ENCODE results near the gene ORC6. TPM values are rescaled to one million over a fixed set of nuclear protein-coding genes. Genes with fewer than 3 reads are reported as not detected.

Gene ORC6
- total RNA-seq, 3 donors from 2014 or later = 47.8 to 56.0 (median 50.1) TPM

DNA sequence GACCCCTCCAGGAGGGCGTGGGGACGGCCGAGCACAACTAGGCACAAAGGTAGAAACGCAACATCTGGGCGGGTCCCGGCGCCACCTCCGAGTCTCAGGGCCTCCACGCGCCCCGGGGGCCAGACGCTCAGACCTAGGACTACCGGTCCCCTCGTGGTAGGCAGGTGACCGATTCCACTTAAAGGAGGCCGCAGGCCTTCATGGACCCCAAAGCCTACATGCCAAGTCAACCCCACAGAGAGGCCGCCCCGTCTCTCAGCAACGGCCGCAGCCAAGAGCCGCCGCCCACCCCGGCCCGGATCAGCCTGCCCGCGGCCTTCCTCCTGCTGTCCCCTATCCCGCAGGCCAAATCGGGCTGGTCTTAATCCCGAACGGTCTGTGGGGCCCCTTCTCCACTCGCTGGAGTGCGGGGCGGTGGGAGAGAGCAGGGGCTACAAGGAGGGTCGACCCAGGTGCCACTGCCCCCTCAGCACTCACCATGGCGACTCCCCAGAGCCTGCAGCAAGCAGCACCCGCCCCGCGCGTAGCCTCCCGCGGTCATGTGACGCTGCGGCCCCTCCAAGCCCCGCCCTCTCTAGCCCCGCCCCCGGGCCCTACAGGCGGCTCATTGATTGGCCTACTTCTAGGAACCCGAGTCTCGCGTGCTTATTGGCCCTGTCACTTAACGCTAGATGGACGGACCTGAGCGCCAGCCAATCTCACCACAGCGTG lies 650 bp upstream of the ORC6 start, which contains the start of gene VPS35:
Gene VPS35, minus strand, starts transcription at position 525 of the 711 bp plus-strand sequence. Its CDS starts 45 bp downstream, at position 480.
- Mint-ChIP-seq H3K4me3 (no peak within 1 kb of the TSS), H3K4me1 (ENCODE audit: low read depth) (peaks cover 38% of the 10 kb centered on the region)
- peak; percentile 90 for ATAC-seq

DNA sequence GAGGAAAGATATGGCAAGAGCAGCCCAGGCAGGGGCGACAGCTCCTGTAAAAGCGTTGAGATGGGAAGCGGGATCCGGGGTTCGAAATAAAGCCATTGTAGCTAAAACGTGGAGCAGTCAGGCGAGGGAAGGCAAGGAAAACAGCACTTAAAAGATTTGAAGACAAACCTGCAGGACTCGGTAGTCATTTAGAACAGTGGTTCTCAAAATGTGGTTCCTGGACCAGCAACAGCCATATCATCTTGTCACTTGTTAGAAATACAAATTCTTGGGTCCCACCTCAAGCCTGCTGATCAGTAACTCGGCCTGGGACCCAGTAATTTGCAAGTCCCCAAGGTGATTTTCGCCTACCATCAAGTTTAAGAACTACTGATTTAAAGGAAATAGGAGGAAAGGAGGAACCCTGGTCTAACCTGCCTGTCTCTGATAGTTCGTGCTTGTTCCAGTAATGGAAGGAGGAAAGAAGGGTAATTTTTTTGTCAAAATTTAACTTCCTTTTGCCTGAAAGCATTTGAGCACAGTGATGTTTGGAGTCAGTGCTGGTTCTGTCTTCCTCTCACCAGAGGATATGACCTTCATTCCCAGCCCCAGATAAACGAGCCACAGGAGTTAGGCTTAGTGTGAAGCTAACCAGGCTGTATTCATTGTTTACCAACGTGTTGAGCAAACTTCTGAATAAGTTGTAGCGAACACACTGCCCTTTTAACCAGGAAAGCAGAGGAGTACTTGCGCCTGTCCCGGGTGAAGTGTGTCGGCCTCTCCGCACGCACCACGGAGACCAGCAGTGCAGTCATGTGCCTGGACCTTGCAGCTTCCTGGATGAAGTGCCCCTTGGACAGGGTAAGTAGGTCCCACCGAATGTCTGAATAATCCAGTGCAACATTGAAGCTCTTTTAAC lies 1.1 kb downstream of the ORC6 start:
- peaks cover 21% of the 10 kb centered on the region for H3K4me1 Mint-ChIP-seq (ENCODE audit: low read depth)
- H3K27me3 Mint-ChIP-seq (ENCODE audit: low read depth) = no peaks in the 10 kb centered on the region
- H3K36me3 Mint-ChIP-seq (ENCODE audit: insufficient read depth) = peaks cover 8% of the 10 kb centered on the region
- H3K4me3 Mint-ChIP-seq = no peak overlapping the region
- no peak for ATAC-seq
- DNase-seq = no peak
- H3K9me3 Mint-ChIP-seq = no peaks in the 10 kb centered on the region

More for the DNA sequence above, 650 bp upstream of the ORC6 start, which contains the start of gene VPS35:
- peak; percentile 100 for DNase-seq
- no peaks in the 10 kb centered on the region for H3K9me3 Mint-ChIP-seq
- peaks cover 1% of the 10 kb centered on the region for H3K36me3 Mint-ChIP-seq (ENCODE audit: insufficient read depth)
- no peaks in the 10 kb centered on the region for H3K27me3 Mint-ChIP-seq (ENCODE audit: low read depth)

DNA sequence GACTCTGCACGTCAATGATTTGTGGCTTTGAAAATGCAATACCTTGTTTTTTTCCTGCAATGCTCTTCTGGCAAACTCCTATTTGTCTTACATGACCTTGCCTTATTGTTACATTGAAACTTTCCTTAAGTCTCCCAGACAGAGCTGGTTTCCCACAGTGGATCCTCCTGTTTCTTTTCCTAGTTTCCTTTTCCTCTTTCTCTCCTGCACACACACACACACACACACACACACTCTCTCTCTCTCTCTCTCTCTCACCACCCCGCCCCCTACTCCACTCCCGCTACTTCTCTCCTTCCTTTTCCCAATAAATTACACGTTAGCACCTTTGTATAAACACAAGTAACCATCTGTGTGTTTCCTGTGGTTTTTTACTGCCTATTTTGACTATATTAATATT lies 2.3 kb downstream of the ORC6 start:
- Mint-ChIP-seq H3K9me3 (no peaks in the 10 kb centered on the region), H3K27me3 (ENCODE audit: low read depth) (no peaks in the 10 kb centered on the region), H3K36me3 (ENCODE audit: insufficient read depth) (peaks cover 13% of the 10 kb centered on the region), H3K4me1 (ENCODE audit: low read depth) (peaks cover 16% of the 10 kb centered on the region), H3K4me3 (no peak overlapping the region)
- DNase-seq = no peak
- no peak for ATAC-seq

DNA sequence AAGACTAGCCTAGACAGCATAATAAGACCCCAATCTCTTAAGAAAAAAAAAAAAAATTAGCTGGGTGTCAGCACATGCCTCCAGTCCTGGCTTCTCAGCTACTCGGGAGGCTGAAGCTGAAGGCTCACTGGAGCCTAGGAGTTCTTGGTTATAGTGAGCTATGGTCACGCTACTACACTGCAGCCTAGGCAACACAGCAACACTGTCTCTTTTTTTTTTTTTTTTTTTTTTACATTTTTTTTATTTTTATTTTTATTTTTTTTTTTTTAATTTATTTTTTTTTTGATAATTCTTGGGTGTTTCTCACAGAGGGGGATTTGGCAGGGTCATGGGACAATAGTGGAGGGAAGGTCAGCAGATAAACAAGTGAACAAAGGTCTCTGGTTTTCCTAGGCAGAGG lies 4.1 kb downstream of the ORC6 start:
- Mint-ChIP-seq H3K4me3 (no peak overlapping the region), H3K36me3 (ENCODE audit: insufficient read depth) (peaks cover 13% of the 10 kb centered on the region), H3K27me3 (ENCODE audit: low read depth) (no peaks in the 10 kb centered on the region), H3K9me3 (no peaks in the 10 kb centered on the region), H3K4me1 (ENCODE audit: low read depth) (no peaks in the 10 kb centered on the region)
- no peak for DNase-seq
- no peak for ATAC-seq

GRCh38 chr16:46695937-46696336 lies 6.5 kb downstream of the ORC6 start:
- Mint-ChIP-seq H3K27me3 (ENCODE audit: low read depth) (no peaks in the 10 kb centered on the region), H3K36me3 (ENCODE audit: insufficient read depth) (peaks cover 13% of the 10 kb centered on the region), H3K9me3 (no peaks in the 10 kb centered on the region), H3K4me1 (ENCODE audit: low read depth) (no peaks in the 10 kb centered on the region), H3K4me3 (no peak overlapping the region)
- no peak for DNase-seq
- ATAC-seq = no peak

GRCh38 chr16:46696957-46697356 lies 7.5 kb downstream of the ORC6 start:
- ATAC-seq = no peak
- Mint-ChIP-seq H3K9me3 (no peaks in the 10 kb centered on the region), H3K36me3 (ENCODE audit: insufficient read depth) (peaks cover 13% of the 10 kb centered on the region), H3K4me1 (ENCODE audit: low read depth) (no peaks in the 10 kb centered on the region), H3K4me3 (no peak overlapping the region), H3K27me3 (ENCODE audit: low read depth) (no peaks in the 10 kb centered on the region)
- DNase-seq = no peak

DNA sequence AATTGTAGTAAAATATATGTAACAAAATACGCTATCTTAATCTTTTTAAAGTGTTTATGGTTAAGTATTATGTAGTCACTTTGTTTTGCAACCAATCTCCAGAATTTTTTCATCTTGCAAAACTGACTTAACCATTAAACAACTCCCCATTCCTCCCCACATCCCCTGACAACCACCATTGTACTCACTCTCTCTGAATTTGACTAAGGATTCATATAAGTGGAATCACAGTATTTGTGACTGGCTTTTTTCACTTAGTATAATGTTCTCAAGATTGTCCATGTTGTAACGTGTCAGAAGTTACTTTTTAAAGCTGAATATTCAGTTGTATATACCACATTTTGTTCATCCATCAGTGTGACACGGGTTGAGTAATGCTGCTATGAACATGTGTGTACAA lies 10.6 kb downstream of the ORC6 start:
- H3K27me3 Mint-ChIP-seq (ENCODE audit: low read depth) = no peaks in the 10 kb centered on the region
- DNase-seq (no peak), ATAC-seq (no peak)
- no peak overlapping the region for H3K4me3 Mint-ChIP-seq
- H3K36me3 Mint-ChIP-seq (ENCODE audit: insufficient read depth) = peaks cover 9% of the 10 kb centered on the region
- H3K4me1 Mint-ChIP-seq (ENCODE audit: low read depth) = no peaks in the 10 kb centered on the region
- no peaks in the 10 kb centered on the region for H3K9me3 Mint-ChIP-seq

- H3K27me3 Mint-ChIP-seq (ENCODE audit: low read depth) = no peaks in the 10 kb centered on the region
- DNase-seq (no peak), ATAC-seq (no peak)
- no peaks in the 10 kb centered on the region for H3K36me3 Mint-ChIP-seq (ENCODE audit: insufficient read depth)
- no peaks in the 10 kb centered on the region for H3K4me1 Mint-ChIP-seq (ENCODE audit: low read depth)
- H3K9me3 Mint-ChIP-seq = no peaks in the 10 kb centered on the region
- no peak overlapping the region for H3K4me3 Mint-ChIP-seq
These were observed 12.2 kb downstream of the ORC6 start for GRCh38 chr16:46701615-46702014.

- no peaks in the 10 kb centered on the region for H3K27me3 Mint-ChIP-seq (ENCODE audit: low read depth)
- ATAC-seq (no peak), DNase-seq (no peak)
- no peaks in the 10 kb centered on the region for H3K36me3 Mint-ChIP-seq (ENCODE audit: insufficient read depth)
- no peak overlapping the region for H3K4me3 Mint-ChIP-seq
- no peaks in the 10 kb centered on the region for H3K4me1 Mint-ChIP-seq (ENCODE audit: low read depth)
- no peaks in the 10 kb centered on the region for H3K9me3 Mint-ChIP-seq
These were observed 12.6 kb downstream of the ORC6 start for GRCh38 chr16:46702030-46702429.

DNA sequence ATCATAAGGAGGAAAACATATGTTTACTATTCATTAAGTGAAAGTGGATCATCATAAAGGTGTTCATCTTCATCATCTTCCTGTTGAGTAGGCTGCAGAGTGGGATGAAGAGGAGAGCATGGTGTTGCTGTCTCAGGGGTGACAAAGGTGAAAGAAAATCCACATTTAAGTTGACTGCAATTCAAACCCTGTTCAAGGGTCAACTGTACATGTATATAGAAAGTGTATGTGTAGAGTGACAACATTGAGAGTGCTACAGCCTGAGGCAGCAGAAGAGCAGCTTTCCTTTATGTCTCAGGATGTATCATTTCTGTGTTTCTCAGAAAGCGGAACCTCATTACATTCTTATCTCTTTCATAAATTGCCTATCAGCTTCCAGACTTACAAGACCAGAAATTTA lies 17.2 kb downstream of the ORC6 start:
- Mint-ChIP-seq H3K4me3 (no peak overlapping the region), H3K27me3 (ENCODE audit: low read depth) (no peaks in the 10 kb centered on the region), H3K9me3 (no peaks in the 10 kb centered on the region), H3K4me1 (ENCODE audit: low read depth) (no peaks in the 10 kb centered on the region), H3K36me3 (ENCODE audit: insufficient read depth) (no peaks in the 10 kb centered on the region)
- no peak for ATAC-seq
- DNase-seq = no peak

DNA sequence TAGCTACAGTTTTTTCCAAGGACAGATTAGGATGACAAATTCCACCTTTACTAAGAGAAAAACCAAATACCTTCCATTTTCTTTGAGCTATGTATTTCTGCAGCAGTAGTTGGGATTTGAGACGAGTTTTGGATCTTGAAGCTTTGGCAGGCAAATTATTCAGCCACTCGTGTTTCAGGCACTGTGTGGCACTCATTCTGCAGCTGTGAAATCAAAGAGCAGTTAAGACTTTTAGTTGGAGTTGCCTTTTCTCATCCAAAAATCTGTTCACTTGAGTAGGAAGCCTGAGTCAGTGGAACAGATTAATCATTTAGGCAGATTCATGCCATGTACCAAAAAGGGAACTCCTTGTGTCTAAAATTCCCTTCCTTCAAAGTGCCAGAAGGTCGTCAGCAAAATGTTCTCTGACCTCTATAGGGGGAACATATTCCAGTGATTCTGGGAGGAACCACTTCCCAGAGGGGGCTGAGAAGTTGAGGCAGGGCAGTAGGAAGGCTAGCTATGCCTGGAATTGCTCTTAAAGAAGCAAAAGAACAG lies 20.1 kb downstream of the ORC6 start:
- DNase-seq (no peak), ATAC-seq (no peak)
- no peaks in the 10 kb centered on the region for H3K9me3 Mint-ChIP-seq
- no peaks in the 10 kb centered on the region for H3K4me1 Mint-ChIP-seq (ENCODE audit: low read depth)
- no peak overlapping the region for H3K4me3 Mint-ChIP-seq
- no peaks in the 10 kb centered on the region for H3K36me3 Mint-ChIP-seq (ENCODE audit: insufficient read depth)
- H3K27me3 Mint-ChIP-seq (ENCODE audit: low read depth) = peaks cover 3% of the 10 kb centered on the region

GRCh38 chr16:46711106-46712058 lies 21.9 kb downstream of the ORC6 start:
- ATAC-seq (no peak), DNase-seq (no peak)
- Mint-ChIP-seq H3K36me3 (ENCODE audit: insufficient read depth) (no peaks in the 10 kb centered on the region), H3K27me3 (ENCODE audit: low read depth) (peaks cover 3% of the 10 kb centered on the region), H3K4me1 (ENCODE audit: low read depth) (no peaks in the 10 kb centered on the region), H3K9me3 (no peaks in the 10 kb centered on the region), H3K4me3 (no peak overlapping the region)

DNA sequence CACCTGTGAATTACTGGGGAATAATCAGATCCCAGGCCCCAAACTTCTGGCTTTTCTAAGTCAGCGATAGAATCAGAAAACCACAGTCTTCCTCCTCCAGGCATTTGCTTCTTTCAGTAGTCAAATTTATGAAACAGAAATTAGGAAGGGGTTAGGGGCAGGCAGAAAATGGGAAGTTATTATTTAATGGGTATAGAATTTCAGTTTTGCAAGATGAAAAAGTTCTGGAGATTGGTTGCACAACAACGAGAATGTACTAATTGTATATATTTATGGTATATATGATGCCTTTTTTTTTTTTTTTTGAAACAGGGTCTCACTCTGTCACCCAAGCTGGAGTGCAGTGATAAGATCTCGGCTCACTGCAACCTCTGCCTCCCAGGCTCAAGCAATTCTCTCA lies 23.5 kb downstream of the ORC6 start:
- Mint-ChIP-seq H3K36me3 (ENCODE audit: insufficient read depth) (no peaks in the 10 kb centered on the region), H3K27me3 (ENCODE audit: low read depth) (peaks cover 3% of the 10 kb centered on the region), H3K4me1 (ENCODE audit: low read depth) (no peaks in the 10 kb centered on the region), H3K9me3 (no peaks in the 10 kb centered on the region), H3K4me3 (no peak overlapping the region)
- ATAC-seq (no peak), DNase-seq (no peak)

DNA sequence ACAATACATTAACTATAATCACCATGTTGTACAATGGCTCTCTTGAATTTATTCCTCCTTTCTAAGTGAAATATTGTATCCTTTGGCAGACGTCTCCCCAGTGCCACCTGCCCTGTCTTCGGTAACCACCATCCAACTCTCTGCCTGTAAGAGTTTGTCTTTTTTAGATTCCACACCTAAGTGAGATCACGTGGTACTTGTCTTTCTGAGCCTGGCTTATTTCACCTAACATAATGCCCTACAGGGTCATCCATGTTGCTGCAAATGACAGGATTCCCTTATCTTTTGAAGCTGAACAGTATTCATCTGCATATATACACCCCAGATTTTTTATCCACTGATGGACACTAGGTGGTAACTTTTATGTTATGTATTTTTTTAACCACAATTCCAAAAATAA lies 24.2 kb downstream of the ORC6 start:
- H3K4me3 Mint-ChIP-seq = no peak overlapping the region
- H3K27me3 Mint-ChIP-seq (ENCODE audit: low read depth) = peaks cover 3% of the 10 kb centered on the region
- ATAC-seq (no peak), DNase-seq (no peak)
- H3K9me3 Mint-ChIP-seq = no peaks in the 10 kb centered on the region
- no peaks in the 10 kb centered on the region for H3K36me3 Mint-ChIP-seq (ENCODE audit: insufficient read depth)
- no peaks in the 10 kb centered on the region for H3K4me1 Mint-ChIP-seq (ENCODE audit: low read depth)
